Lung (tissue), 12 donors: ENCODE data around the gene TF. TPM values are rescaled to one million over a fixed set of nuclear protein-coding genes. Genes with fewer than 3 reads are reported as not detected.
"Not testable (repeated sequence)": the region's sequence is repeated elsewhere in the genome, so short reads cannot be mapped to it uniquely, and the experiment has no call there.

Experiments used
- ATAC-seq: fragments of 200-7000 bp; cut with Tn5 transposase; one replicate; pipeline ENCODE4 v1.9.1; 2020; ENCODE audit warnings: moderate number of reproducible peaks; ENCODE audit not compliant: insufficient read depth, low FRiP score
- DNase-seq, 3 donors: peaks; one replicate each; pipeline ENCODE4 v3.0.0-alpha.2; 2013 to 2017
- H3K27ac ChIP-seq, 2 donors: one replicate each; pipeline ENCODE4 v1.5.1; 2013; ENCODE audit warnings: mild to moderate bottlenecking in 2 of 2, moderate library complexity in 2 of 2, control low read depth in 1 of 2, inconsistent platforms in 1 of 2, low read depth in 1 of 2, low read length in 1 of 2
- H3K27me3 ChIP-seq, 3 donors: one replicate each; pipeline ENCODE4 v1.5.1; 2013; ENCODE audit warnings: low read length in 2 of 3; ENCODE audit not compliant: control insufficient read depth in 3 of 3, insufficient read depth in 3 of 3
- H3K36me3 ChIP-seq, 4 donors: one replicate each; pipeline ENCODE4 v1.5.1; 2013; ENCODE audit warnings: low read length in 4 of 4, mild to moderate bottlenecking in 1 of 4, moderate library complexity in 1 of 4; ENCODE audit not compliant: control insufficient read depth in 4 of 4, insufficient read depth in 4 of 4
- H3K4me1 ChIP-seq, 5 donors: one replicate each; pipeline ENCODE4 v1.5.1; 2013; ENCODE audit warnings: low read length in 5 of 5, mild to moderate bottlenecking in 2 of 5, moderate library complexity in 1 of 5; ENCODE audit not compliant: control insufficient read depth in 5 of 5, insufficient read depth in 5 of 5
- H3K4me3 ChIP-seq: one replicate; pipeline ENCODE4 v1.5.1; 2013; ENCODE audit warnings: mild to moderate bottlenecking, control low read depth, moderate library complexity
- H3K9ac ChIP-seq, 2 donors: one replicate each; pipeline ENCODE4 v1.5.1; 2013; ENCODE audit warnings: low read length in 2 of 2, control low read depth in 1 of 2; ENCODE audit not compliant: insufficient read depth in 1 of 2
- H3K9me3 ChIP-seq, 4 donors: one replicate each; pipeline ENCODE4 v1.5.1; 2013; ENCODE audit warnings: low read length in 3 of 4, mild to moderate bottlenecking in 1 of 4, moderate library complexity in 1 of 4; ENCODE audit not compliant: control insufficient read depth in 4 of 4, insufficient read depth in 3 of 4
- WGBS, 2 donors: extraction: QIAGEN DNeasy Blood & Tissue Kit; methylation state at CpG; one replicate each; pipeline ENCODE4 v1.1.7; 2013; 5-methylcytosine and 5-hydroxymethylcytosine counted together
- polyA plus RNA-seq, 2 donors: library from polyadenylated mRNA; stranded (reverse); fragments of 200-250 nt; gene quantifications; one replicate each; pipeline ENCODE4 v1.2.1, GENCODE V29; 2013
- total RNA-seq, 2 donors: library from RNA; depleted of rRNA in 1 of 2; stranded (reverse); fragments of >200 nt in 1 of 2; gene quantifications; one replicate each; pipeline ENCODE4 v1.2.1, GENCODE V29; 2014 to 2021
- TF ChIP-seq, protein P1 (sequence below): IDR thresholded peaks from 2 replicates; pipeline ENCODE4 v1.5.1; 2012; ENCODE audit warnings: mild to moderate bottlenecking; ENCODE audit errors: control extremely low read depth, extremely low read depth
- donor health status: control.
- donor health status: control.
- donor health status: Bipolar disorder and iron deficiency.
- donor health status: healthy.
- donor health status: DM: yes; HTN: yes; CAD: no.

Gene TF
- total and polyA plus RNA-seq, 4 donors, result 0.59 to 36.1 (median 15.7) TPM

DNA sequence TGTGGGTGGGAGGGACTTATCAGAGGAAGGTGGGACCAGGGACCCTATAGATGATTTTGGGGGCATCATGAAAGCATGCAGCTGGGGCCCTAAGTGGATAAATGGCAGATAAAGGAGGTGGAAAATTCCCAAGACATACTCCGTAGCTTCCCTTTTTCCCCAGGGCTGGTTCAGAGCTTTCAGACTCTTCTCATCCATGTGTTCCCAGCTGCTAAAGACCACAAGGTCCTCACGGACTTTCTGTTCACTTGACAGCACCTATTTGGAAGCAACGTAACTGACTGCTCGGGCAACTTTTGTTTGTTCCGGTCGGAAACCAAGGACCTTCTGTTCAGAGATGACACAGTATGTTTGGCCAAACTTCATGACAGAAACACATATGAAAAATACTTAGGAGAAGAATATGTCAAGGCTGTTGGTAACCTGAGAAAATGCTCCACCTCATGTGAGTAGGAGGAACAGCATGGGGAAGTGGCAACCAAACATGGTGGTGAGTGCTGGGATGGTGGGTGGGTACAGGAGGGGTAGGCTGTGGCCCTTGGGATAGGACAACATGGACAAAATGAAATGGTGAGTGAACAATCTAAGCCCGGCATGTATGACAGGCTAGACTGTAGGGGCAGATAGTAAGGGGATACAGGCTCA, 30.7 kb downstream of the TF start:
- Histone ChIP-seq H3K9me3 (no peaks in the 10 kb centered on the region), H3K27ac (no peak overlapping the region), H3K36me3 (no peaks in the 10 kb centered on the region), H3K27me3 (peaks cover 0 to 6% (median 0%) of the 10 kb centered on the region in 3 donors), H3K4me3 (no peak overlapping the region), H3K9ac (no peak overlapping the region), H3K4me1 (no peaks in the 10 kb centered on the region)
- ATAC-seq (no peak), DNase-seq (no peak)
- TF ChIP-seq, protein P1, sequence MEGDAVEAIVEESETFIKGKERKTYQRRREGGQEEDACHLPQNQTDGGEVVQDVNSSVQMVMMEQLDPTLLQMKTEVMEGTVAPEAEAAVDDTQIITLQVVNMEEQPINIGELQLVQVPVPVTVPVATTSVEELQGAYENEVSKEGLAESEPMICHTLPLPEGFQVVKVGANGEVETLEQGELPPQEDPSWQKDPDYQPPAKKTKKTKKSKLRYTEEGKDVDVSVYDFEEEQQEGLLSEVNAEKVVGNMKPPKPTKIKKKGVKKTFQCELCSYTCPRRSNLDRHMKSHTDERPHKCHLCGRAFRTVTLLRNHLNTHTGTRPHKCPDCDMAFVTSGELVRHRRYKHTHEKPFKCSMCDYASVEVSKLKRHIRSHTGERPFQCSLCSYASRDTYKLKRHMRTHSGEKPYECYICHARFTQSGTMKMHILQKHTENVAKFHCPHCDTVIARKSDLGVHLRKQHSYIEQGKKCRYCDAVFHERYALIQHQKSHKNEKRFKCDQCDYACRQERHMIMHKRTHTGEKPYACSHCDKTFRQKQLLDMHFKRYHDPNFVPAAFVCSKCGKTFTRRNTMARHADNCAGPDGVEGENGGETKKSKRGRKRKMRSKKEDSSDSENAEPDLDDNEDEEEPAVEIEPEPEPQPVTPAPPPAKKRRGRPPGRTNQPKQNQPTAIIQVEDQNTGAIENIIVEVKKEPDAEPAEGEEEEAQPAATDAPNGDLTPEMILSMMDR, result no peak
- 95 to 97% methylated on average over 7 of the region's 7 CpGs for WGBS, 2 donors

DNA sequence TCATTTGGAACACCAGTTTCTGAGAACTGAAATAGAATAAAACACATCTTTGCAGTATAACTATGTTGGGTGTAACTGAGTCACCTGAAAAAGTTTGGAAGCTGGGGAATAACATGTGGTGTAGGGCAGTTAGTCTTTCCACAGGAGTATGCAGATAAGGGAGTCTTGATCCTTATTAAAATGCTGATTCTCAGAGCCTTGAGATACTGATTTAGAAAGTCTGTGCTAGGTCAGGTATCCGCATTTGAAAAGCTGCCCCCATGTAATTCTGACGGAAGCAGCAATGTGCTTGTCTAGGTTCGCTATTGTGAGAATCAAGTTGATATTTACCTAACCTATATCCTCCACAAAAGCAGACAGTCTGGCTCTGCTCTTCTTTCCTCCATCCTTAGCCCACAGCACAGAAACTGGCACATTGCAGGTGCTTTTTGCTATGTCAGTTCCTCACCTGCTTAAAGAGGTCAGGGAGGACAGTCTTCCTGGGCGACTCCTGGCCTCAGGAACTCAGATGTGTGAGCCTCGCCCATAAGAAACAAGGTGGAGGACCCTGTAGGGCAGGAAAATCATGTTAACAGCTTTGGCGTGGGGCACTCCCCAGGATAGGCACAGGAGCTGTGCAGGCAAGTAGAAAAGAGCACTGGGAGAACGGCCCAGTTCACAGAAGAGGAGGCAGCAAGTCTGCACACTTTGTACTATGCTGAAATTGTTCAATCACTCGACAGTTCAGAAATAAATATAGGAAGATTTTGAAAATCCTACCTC, 31.8 kb downstream of the TF start:
- no peaks in the 10 kb centered on the region for H3K36me3 ChIP-seq
- no peaks in the 10 kb centered on the region for H3K4me1 ChIP-seq
- no peaks in the 10 kb centered on the region for H3K9me3 ChIP-seq
- 73 to 82% methylated on average over 8 of the region's 8 CpGs for WGBS, 2 donors
- H3K27ac ChIP-seq, result no peak overlapping the region
- TF ChIP-seq, protein P1, result no peak
- no peak overlapping the region for H3K9ac ChIP-seq
- H3K4me3 ChIP-seq, result no peak overlapping the region
- ATAC-seq, result no peak
- H3K27me3 ChIP-seq, result peaks cover 0 to 6% (median 0%) of the 10 kb centered on the region in 3 donors
- DNase-seq, result no peak

DNA sequence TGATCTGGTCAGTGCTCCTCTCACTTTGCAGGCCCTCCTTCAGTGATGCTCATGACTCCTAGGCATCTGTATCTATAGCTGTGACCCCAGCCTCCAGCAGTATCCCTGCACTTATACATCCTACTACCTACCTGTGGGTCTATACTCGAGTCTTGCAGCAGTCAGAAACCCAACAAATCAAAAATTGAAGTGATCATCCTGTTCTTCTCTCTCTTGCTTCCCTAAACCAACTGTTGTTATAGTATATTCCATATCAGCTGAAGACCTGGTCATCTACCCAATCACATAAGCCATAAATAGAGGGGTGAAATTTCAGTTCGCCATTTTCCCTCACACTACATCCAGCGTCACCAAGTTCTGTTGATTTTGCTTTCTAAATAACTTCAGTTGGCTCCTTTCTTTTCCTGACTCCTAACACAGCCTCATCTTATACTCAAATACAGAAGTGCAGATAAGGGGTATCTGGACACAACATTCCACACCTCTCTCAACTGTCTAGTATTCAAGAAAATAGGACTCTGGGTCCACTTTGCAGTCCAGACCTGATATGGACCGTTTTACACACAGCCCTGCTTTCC, 33.5 kb downstream of the TF start:
- 64 to 89% methylated on average over 4 of the region's 4 CpGs for WGBS, 2 donors
- Histone ChIP-seq H3K9ac (no peak overlapping the region), H3K9me3 (no peaks in the 10 kb centered on the region), H3K27ac (no peak overlapping the region), H3K36me3 (no peaks in the 10 kb centered on the region), H3K27me3 (peaks cover 0 to 12% (median 7%) of the 10 kb centered on the region in 3 donors), H3K4me1 (no peaks in the 10 kb centered on the region), H3K4me3 (no peak overlapping the region)
- no peak for ATAC-seq
- DNase-seq, result no peak
- TF ChIP-seq, protein P1, result no peak

DNA sequence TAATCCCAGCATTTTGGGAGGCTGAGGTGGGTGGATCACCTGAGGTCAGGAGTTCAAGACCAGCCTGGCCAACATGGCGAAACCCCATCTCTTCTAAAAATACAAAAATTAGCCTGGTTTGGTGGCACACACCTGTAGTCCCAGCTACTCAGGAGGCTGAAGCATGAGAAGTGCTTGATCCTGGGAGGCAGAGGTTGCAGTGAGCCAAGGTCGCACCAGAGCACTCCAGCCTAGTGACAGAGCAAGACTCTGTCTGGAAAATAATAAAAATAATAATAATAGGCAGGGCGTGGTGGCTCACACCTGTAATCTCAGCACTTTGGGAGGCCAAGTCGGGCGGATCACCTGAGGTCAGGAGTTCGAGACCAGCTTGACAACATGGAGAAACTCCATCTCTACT, 34.6 kb downstream of the TF start:
- not testable (repeated sequence) for H3K9ac ChIP-seq, H3K4me1 ChIP-seq, H3K4me3 ChIP-seq, ATAC-seq, H3K36me3 ChIP-seq, DNase-seq, H3K9me3 ChIP-seq, H3K27ac ChIP-seq
- peaks cover 0 to 12% (median 8%) of the 10 kb centered on the region in 3 donors for H3K27me3 ChIP-seq
- WGBS, 2 donors, result 91 to 97% methylated on average over 6 of the region's 6 CpGs
